B cell (primary cell): ENCODE results near the gene MRC2.

Experiments
- CTCF ChIP-seq: fragments of 200-600 bp; IDR thresholded peaks from one replicate; pipeline ENCODE4 v1.8.0; 2022; ENCODE audit warnings: antibody characterized with exemption, mild to moderate bottlenecking
- EZH2 ChIP-seq: IDR thresholded peaks from 2 replicates; pipeline ENCODE4 v1.6.1; 2012; ENCODE audit warnings: borderline replicate concordance, low read depth, mild to moderate bottlenecking, moderate library complexity, low read length; ENCODE audit not compliant: insufficient read depth, poor library complexity, severe bottlenecking

DNA sequence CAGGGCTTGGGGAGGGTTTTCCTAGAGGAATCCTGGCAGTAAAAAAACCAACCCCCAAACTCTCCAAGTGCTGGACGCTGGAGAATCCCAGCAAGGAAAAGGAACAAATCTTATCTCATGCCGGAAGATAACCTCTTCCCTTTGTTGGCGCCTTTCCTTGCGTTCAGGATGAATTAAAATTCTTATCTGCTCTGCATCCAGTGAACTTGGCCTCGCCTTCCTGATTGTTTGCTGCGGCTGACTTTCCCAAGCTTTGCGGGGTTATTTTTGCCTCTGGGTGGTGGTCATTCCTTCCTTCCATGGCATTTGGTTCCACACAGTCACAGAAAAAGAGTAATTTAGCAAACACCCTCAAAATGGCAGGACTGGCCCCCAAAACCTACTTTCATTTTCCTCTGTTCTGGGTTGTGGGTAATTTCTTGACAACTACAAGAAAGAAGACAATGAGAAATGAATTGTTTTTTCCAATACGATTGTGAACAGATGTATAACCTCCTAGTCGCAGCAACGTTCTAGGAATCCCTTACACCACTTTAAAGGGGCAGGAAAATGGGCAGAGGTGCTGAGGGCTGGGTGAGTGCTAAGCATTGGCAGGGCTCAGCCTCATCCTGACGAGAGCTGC, 77.8 kb downstream of the MRC2 start:
- TF ChIP-seq EZH2 (no peak), CTCF (no peak)
